Epithelial cell of prostate (primary cell): Measurements from ENCODE around the gene EXD3.

ENCODE experiments used
- DNase-seq: peaks from one replicate; pipeline ENCODE4 v3.0.0-alpha.2; 2011; ENCODE audit warnings: low read depth, low spot score
- H3K27ac ChIP-seq: fragments of 450-650 bp; 2 replicates; pipeline ENCODE4 v1.5.1; 2017; ENCODE audit warnings: mild to moderate bottlenecking

The EXD3 gene

GRCh38 chr9:137293094-137293481 is 129.9 kb downstream of the EXD3 start:
- H3K27ac ChIP-seq, result peak overlapping the region; percentile 74
- no peak for DNase-seq

DNA sequence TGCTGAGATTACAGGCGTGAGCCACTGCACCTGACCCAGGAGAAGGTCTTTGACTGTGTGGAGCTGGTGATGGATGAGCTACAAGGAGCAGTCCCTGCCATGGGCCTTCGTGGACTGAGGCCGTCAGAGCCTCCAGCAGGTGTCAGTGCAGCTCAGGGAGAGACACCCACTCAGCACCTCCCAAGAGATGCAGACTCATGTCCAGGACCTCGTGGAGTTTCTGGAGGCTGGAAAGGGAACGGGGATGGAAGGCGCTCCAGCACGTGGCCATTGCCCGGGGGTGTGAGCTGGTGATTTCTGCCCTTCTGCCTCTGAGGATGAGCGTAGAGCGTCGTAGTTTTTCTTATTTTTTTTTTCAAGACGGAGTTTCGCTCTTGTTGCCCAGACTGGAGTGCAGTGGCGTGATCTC is 136.0 kb downstream of the EXD3 start:
- no peak overlapping the region for H3K27ac ChIP-seq
- no peak for DNase-seq

DNA sequence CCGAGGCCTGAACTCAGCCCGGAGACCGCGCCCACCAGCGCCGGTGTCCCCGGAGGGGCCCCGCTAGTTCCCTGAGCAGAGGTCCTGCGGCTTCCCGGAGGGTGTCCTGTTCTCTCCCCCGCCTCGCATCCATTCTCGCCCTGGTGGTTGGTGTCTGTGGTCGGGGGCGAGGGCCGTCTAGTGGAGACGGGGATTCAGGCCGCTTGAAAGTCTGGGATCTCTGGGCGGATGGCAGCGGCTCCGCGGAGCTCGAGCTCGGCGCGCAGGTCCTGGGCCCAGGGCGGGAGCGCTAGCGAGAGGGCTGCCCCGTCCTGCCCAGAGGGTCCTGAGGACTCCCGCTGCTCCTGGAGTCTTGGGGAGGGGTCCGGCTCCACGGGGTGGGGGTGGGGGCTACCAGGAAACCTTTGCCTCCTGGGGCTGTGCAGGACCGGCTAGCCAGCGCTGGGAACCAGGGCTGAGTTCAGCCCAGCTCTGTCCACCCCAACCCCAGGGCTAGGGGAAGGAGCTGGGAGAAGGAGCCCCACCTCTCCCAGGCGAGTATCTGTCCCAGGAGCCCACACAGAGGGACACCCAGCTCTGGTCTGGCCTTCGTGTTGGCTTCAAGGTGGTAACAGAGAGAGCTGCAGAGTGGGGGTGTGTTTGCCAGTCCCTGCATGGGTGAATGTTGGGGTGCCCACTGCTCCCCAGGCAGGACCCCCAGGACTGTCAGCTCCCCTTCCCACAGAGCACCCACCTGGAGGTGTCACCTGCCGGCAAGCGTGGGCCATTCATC is 141.4 kb downstream of the EXD3 start:
- DNase-seq, result no peak
- no peak overlapping the region for H3K27ac ChIP-seq

DNA sequence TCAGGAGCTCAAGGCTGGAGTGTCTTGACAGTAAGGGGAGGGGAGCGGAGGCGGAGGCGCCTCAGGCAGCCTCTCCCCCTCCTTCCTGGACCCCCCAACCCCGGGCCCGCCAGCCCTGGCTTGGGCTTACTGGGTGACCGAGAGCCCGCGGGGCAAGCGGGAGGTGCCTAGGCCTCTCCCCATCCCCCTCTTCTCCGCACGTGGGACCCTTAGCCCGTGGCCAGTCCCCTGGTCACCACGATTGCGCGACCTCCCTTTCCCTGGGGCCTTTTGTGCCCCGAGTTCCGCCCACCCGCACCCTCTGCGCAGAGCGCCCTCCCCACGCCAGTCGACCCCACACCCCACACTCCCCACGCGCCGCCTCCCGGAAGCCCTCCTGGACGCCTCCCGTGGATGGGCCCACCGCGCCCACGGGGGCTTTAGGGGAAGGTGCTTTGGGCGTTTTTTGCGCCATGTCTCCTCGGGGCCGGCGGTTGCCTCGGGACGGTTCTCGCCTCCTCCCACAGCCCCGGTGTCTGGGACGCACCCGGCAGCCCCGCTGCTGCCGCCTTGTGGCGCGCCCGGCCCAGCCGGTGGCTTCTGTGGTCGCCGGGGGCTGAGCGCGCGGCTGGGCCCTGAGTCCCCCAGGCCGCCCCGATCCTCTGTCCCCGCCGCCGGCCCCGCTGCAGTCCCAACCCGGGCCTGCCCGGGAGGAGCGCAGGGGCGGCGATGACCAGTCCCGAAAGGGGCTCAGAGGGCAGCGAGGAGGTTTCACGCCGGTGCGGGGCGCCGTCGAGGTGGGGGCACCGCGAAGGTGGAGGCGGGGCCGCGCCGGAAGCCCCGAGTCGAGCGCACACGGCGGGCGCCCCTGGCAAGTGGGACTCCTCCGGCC is 142.3 kb downstream of the EXD3 start:
- DNase-seq, result no peak
- H3K27ac ChIP-seq, result no peak overlapping the region

- no peak overlapping the region for H3K27ac ChIP-seq
- DNase-seq, result no peak
Observed at GRCh38 chr9:137279741-137280473, 143.1 kb downstream of the EXD3 start.

DNA sequence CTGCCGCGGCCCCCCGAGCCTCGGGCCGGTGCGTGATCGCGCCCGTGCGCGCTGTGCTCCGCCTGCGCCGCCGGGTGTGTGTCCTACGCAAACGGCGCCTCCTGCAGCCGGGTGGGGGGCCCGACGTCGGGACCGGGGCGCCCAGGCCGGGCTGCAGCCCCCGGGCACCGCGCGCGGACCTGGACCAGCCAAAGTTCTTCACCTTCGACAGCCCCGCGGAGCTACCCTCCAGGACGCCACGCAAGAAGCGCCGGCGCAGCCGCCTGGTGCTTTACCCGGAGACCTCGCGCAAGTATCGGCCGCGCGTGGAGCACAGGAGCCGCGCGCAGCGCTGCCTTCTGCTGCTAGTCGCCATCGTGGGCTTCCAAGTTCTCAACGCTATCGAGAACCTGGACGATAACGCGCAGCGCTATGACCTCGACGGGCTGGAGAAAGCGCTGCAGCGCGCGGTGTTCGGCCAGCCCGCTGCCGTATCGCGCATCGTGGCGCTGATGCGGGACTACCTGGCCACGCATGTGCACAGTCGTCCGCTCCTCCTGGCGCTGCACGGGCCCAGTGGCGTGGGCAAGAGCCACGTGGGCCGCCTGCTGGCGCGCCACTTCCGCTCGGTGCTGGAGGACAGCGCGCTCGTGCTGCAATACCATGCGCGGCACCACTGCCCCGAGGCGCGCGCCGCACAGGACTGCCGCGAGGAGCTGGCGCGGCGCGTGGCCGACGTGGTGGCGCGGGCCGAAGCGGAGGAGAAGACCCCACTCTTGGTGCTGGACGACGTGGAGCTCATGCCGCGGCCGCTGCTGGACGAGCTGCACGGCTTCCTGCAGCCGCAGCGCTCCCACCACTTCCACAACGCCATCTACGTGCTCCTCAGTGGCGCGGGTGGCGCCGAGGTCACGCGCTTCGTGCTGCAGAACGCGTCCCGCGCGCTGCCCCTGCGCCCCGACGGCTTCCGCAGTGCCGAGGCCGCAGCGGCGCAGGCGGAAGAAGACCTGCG is 143.9 kb downstream of the EXD3 start:
- no peak overlapping the region for H3K27ac ChIP-seq
- no peak for DNase-seq

DNA sequence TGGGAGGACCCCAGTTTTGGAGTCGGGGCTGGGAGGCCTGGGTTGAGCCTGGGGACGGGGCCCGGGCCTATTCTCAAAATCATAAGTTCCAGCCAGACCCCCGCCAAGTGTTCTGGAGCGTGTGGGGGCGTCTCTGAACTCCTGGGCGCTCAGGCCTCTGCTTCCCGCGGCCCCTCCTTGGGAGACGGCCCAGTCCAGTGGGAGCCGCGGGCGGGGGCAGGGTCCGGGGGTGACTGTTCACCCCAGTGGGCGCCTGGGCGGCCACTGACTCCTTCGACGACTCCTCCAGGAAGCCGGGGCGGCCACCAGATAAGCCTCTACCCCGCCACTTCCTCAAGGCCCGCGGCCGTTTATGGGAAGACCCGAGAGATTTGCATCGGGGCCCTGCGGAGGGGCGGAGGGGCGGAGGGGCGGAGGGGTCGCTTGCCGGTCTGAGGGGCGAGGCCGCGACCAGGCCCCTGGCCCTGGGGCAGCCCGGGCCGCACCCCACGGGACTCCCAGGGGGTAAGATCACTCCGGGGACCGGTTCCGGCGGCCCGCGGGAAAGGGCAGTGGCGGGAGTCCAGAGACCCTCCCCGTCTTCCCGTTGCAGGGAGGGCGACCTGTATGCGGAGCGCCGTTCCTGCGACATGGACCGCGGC is 144.8 kb downstream of the EXD3 start:
- peak overlapping the region; percentile 67 for H3K27ac ChIP-seq
- no peak for DNase-seq

DNA sequence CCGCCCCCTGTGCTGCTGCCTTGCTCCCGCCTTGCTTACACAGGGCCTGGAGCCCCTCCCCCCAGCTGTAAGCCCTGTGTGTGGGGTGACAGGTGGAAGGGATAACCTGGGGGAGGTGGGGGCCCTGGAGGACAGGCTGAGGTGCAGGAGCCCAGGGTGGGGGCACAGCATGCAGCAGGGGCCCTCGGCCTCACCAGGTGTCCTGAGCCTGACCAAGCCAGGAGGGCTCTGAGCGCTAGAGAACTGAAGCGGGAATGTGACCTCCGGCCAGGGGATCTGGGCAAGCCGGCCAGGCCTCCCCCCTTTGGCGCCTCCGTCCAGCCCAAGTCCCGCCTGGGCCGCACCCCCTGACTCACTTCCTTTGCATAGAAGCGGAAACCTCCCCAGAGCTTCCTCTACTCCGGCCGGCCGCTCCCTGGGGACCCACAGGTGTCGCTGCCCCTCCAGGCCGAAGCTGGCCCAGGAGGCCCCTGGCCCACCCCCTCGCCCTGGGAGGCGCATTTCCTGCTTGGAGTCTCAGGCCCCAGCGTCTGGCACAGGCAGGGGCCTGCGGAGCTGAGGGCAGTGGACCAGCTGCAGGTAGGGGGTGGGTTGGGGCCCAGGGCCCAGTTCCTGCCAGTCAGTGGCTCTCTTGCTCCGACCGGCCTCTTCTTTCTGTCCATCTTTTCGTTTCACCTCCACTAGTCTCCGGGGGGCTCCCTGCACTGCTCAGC is 145.5 kb downstream of the EXD3 start, which contains the start of gene TOR4A:
TSS of gene TOR4A (plus strand) at position 398 of the 713 bp plus-strand sequence. CDS start 964 bp downstream, outside the sequence.
- H3K27ac ChIP-seq, result peak within 1 kb of the TSS; percentile 67
- no peak for DNase-seq

DNA sequence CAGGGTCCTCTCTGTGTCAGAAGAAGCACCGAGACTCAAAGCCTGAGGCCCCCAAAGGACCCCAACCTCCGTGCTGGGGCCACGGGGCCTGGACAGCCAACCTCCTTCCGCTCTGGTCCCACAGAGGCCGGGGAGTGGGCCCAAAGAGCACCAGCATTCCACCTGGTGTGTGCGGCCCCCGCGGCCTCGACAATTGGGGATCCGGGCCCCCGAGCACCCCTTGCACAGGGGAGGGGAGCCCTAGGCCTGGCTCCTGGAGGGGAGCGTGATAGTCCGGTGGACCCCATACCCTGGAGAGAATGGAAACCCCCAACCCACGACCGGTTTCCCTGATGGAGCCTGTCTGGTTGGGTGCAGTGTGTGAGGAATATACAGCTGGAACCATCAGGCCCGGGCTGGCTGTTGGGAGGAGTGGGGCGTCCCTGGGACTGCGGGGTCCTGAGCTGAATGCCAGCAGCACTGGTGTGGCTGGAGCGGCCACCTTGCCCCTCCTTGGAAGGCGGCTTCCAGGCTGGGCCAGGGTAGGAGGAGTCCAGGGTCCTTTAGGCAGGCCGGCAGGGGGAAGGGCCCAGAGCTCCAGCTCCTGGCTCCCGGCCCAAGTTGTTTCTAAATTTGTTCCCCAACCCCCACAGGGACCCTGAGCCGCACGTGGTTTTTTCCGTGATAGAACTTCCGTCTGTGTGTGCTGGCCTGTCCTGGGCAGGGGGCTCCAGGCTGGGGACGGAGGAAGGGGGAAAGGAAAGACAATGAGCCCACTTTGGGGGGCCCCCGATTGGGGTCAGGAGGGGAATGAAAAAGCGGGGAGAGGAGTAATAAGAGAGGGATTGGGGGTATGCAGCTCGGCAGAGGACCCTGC is 146.3 kb downstream of the EXD3 start:
- DNase-seq, result no peak
- H3K27ac ChIP-seq, result peak overlapping the region; percentile 67

DNA sequence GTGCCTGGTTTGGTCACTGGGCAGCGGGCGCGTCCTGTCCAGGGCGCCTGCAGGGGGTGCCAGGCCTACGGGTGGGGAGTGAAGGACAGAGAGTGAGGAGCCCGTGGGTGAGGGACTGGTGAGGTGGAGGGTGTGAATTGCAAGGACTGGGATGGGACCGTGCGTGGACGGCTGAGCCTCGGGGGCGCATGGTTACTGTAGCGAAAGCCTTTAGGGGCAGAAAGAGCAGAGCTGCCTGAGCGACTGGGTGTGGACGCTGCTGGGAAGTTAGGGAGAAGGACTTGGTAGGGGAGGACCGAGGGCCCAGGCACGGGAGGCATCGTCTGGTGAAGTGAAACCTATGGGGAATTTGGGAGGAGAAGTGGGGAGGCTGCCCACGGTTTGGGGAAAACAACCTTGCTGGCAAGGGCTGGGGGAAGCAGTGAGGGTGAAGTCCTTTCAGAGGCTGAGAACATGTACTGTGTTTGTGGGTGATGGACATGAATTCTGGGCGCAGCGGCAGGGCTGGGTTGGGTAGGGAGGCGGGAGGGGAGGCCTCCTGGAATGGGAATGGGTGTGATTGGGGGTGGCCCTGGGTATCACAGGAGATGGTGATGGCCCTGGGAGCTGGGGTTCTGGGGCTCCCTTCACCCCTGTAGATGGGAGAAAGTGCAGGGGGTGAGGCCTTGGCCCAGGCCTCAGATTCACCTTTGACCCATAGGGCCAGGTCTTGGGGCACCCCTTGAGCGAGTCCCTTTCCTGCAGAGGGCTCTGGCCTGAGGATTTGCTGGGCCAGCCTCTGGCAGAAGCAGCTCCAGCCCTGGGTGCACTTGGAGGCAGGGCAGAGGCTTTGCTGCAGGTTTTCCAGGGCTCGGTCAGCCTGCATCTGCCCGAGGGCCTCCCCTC is 147.1 kb downstream of the EXD3 start:
- H3K27ac ChIP-seq, result no peak overlapping the region
- no peak for DNase-seq

- no peak overlapping the region for H3K27ac ChIP-seq
- no peak for DNase-seq
Observed at GRCh38 chr9:137275203-137275587, 147.8 kb downstream of the EXD3 start.

DNA sequence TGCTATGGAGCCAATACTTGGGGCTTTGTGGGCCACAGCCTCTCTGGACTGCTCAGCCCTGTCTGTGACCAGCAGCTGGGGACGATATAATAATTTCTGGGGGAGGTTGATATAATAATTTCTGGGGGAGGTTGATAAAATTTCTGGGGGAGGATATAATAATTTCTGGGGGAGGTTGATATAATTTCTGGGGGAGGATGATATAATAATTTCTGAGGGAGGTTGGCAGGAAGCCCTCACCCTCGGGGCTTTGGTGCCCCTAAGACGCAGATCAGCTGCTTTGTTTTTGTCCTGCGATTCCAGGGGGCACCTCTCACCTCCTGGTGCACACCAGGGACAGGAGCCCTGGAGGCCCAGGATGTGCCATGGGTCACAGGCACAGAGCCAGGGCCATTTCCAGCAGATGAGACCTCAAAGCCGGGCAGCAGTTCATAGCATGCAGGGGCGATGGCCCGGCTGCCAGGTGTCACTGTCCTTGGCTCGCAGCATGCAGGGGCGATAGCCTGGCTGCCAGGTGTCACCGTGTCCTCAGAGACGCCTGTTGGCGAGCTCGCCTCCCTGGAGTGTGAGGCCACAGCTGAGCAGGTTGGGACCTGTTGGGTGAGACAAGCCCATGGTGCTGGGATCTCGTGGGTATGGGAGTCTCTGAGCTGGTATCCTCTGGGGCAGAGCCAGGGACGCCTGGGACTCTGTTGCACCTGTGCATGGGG is 149.2 kb downstream of the EXD3 start:
- no peak for DNase-seq
- peak overlapping the region; percentile 59 for H3K27ac ChIP-seq

GRCh38 chr9:137273095-137273490 is 149.9 kb downstream of the EXD3 start:
- DNase-seq, result no peak
- H3K27ac ChIP-seq, result no peak overlapping the region

GRCh38 chr9:137272241-137273094 is 150.5 kb downstream of the EXD3 start:
- no peak for DNase-seq
- no peak overlapping the region for H3K27ac ChIP-seq

- no peak overlapping the region for H3K27ac ChIP-seq
- DNase-seq, result no peak
Observed at GRCh38 chr9:137271696-137272076, 151.3 kb downstream of the EXD3 start.
